Measurements from ENCODE around the gene CFAP61. TPM values are rescaled to one million over a fixed set of nuclear protein-coding genes. Genes with fewer than 3 reads are reported as not detected.

The CFAP61 gene
- total RNA-seq, 1 experiment from 2014 or later: 0.61 TPM

DNA sequence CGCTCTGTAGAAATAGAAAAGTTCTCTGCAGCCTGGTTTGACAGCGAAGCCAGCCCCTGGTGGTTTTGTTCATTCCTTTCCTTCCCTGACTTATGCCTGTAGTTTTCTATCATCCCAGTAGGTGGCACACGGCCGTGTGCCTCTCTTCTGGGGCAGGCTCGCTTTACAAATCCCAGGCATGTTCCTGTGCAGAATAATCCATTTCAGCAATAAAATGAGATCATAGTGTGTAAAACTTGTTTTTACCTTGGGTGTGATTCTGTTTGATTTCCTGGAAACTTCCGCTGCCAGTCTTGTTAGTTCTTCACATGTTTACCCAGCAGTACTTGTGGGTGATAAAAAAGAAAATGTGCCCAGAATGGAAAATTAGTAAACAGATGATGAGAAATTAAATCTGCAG lies 308.1 kb downstream of the CFAP61 start:
- DNase-seq (ENCODE audit: low spot score) (peak; percentile 45), ATAC-seq (peak; percentile 41)
- Mint-ChIP-seq H3K27ac (no peak overlapping the region), H3K36me3 (no peaks in the 10 kb centered on the region), H3K9me3 (no peaks in the 10 kb centered on the region), H3K4me3 (no peak overlapping the region), H3K27me3 (ENCODE audit: low read depth) (peaks cover 61% of the 10 kb centered on the region), H3K4me1 (peaks cover 21% of the 10 kb centered on the region)
- TF ChIP-seq, protein P1, sequence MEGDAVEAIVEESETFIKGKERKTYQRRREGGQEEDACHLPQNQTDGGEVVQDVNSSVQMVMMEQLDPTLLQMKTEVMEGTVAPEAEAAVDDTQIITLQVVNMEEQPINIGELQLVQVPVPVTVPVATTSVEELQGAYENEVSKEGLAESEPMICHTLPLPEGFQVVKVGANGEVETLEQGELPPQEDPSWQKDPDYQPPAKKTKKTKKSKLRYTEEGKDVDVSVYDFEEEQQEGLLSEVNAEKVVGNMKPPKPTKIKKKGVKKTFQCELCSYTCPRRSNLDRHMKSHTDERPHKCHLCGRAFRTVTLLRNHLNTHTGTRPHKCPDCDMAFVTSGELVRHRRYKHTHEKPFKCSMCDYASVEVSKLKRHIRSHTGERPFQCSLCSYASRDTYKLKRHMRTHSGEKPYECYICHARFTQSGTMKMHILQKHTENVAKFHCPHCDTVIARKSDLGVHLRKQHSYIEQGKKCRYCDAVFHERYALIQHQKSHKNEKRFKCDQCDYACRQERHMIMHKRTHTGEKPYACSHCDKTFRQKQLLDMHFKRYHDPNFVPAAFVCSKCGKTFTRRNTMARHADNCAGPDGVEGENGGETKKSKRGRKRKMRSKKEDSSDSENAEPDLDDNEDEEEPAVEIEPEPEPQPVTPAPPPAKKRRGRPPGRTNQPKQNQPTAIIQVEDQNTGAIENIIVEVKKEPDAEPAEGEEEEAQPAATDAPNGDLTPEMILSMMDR (IDR thresholded peaks at IDR 0.05): peak; percentile 66
- TF ChIP-seq, protein P2, sequence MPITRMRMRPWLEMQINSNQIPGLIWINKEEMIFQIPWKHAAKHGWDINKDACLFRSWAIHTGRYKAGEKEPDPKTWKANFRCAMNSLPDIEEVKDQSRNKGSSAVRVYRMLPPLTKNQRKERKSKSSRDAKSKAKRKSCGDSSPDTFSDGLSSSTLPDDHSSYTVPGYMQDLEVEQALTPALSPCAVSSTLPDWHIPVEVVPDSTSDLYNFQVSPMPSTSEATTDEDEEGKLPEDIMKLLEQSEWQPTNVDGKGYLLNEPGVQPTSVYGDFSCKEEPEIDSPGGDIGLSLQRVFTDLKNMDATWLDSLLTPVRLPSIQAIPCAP (CRISPR knock-in tag; IDR thresholded peaks at IDR 0.05): no peak
- ChIA-PET CTCF (interaction anchor here (0.6 to 1.9 kb wide), 2 partner anchors 13 to 233 kb away, joined by 3 to 7 read pairs; no protein-coding TSS in a partner anchor), POLR2A (no interaction called here)

DNA sequence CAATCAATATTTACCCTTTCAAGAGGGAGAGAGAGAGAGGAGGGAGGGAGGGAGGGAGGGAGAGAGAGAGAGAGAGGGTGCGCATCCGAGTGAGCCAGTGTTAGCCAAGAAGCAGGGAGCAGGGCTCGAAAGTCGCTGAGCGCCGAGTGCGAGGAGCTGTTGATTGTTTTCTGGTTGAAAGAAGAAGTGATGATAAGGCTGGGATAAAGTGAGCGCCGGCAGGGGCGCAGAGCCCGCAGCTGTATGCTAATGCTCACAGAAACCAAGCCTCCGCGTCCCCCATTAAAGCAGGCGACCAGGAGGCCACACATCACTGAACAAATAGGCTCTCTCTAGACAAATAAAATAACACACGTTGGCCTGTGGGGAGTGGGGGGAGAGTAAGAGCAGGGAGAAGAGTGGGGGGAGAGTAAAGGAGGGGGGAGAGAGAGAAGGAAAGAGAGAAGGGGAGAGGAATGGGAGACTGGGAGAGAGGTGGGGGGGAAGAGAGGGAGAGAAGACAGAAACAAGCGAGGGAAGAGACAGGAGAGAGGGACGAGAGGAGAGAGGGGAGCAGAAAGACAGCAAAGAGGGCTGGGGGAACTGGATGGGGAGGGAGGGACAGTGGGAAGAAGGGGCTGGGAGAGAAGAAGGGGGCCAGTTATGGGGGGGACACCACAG lies 310.6 kb downstream of the CFAP61 start:
- Mint-ChIP-seq H3K36me3 (no peaks in the 10 kb centered on the region), H3K4me1 (peaks cover 31% of the 10 kb centered on the region), H3K4me3 (peak overlapping the region; percentile 76), H3K27ac (no peak overlapping the region; the same call in 1 of the 2 replicates), H3K9me3 (no peaks in the 10 kb centered on the region), H3K27me3 (ENCODE audit: low read depth) (peaks cover 83% of the 10 kb centered on the region)
- peak; percentile 65 for DNase-seq (ENCODE audit: low spot score)
- POLR2A ChIA-PET: interaction anchor here (0.6 kb wide), 1 partner anchor 27 kb away, joined by 3 read pairs; no protein-coding TSS in a partner anchor
- ATAC-seq: peak; percentile 4
- CTCF ChIA-PET: interaction anchor here (0.6 to 1.2 kb wide), 5 partner anchors 9 to 231 kb away, joined by 3 to 11 read pairs (median 4); no protein-coding TSS in a partner anchor
- TF ChIP-seq, protein P3, sequence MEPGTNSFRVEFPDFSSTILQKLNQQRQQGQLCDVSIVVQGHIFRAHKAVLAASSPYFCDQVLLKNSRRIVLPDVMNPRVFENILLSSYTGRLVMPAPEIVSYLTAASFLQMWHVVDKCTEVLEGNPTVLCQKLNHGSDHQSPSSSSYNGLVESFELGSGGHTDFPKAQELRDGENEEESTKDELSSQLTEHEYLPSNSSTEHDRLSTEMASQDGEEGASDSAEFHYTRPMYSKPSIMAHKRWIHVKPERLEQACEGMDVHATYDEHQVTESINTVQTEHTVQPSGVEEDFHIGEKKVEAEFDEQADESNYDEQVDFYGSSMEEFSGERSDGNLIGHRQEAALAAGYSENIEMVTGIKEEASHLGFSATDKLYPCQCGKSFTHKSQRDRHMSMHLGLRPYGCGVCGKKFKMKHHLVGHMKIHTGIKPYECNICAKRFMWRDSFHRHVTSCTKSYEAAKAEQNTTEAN (CRISPR knock-in tag; IDR thresholded peaks at IDR 0.05): no peak
- TF ChIP-seq KAT7 (CRISPR knock-in tag; IDR thresholded peaks at IDR 0.05; ENCODE audit: borderline replicate concordance): no peak

DNA sequence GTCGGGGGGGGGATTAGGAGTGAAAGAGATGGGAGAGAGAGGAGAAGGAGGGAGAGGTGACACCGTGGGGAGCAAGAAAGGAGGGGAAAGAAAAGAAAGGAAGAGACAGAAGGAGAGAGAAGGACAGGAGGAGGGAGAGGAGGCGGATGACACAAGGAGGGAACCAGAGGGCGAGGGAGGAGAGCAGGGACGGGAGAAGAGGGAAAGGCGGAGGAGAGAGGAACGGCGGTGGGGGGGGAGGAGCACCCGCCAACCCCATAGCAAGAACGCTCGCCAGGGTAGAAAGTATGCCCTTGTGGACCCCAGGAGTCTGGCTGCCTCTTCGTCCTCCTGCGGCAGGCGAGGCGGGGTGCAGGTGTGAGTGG lies 311.1 kb downstream of the CFAP61 start:
- peak; percentile 28 for ATAC-seq
- CTCF ChIA-PET: interaction anchor here (1.2 kb wide), 1 partner anchor 230 kb away, joined by 11 read pairs; no protein-coding TSS in a partner anchor
- peak; percentile 60; the same call in 1 of the 2 replicates for TF ChIP-seq NFE2L1 (CRISPR knock-in tag; IDR thresholded peaks at IDR 0.05)
- TF ChIP-seq, protein P4, sequence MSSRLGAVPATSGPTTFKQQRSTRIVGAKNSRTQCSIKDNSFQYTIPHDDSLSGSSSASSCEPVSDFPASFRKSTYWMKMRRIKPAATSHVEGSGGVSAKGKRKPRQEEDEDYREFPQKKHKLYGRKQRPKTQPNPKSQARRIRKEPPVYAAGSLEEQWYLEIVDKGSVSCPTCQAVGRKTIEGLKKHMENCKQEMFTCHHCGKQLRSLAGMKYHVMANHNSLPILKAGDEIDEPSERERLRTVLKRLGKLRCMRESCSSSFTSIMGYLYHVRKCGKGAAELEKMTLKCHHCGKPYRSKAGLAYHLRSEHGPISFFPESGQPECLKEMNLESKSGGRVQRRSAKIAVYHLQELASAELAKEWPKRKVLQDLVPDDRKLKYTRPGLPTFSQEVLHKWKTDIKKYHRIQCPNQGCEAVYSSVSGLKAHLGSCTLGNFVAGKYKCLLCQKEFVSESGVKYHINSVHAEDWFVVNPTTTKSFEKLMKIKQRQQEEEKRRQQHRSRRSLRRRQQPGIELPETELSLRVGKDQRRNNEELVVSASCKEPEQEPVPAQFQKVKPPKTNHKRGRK (CRISPR knock-in tag; IDR thresholded peaks at IDR 0.05; ENCODE audit: borderline replicate concordance): peak; percentile 74; the same call in 1 of the 2 replicates
- TF ChIP-seq, protein P5, sequence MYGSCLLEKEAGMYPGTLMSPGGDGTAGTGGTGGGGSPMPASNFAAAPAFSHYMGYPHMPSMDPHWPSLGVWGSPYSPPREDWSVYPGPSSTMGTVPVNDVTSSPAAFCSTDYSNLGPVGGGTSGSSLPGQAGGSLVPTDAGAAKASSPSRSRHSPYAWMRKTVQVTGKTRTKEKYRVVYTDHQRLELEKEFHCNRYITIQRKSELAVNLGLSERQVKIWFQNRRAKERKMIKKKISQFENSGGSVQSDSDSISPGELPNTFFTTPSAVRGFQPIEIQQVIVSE (CRISPR knock-in tag; IDR thresholded peaks at IDR 0.05; ENCODE audit: borderline replicate concordance): no peak
- TF ChIP-seq, protein P6, sequence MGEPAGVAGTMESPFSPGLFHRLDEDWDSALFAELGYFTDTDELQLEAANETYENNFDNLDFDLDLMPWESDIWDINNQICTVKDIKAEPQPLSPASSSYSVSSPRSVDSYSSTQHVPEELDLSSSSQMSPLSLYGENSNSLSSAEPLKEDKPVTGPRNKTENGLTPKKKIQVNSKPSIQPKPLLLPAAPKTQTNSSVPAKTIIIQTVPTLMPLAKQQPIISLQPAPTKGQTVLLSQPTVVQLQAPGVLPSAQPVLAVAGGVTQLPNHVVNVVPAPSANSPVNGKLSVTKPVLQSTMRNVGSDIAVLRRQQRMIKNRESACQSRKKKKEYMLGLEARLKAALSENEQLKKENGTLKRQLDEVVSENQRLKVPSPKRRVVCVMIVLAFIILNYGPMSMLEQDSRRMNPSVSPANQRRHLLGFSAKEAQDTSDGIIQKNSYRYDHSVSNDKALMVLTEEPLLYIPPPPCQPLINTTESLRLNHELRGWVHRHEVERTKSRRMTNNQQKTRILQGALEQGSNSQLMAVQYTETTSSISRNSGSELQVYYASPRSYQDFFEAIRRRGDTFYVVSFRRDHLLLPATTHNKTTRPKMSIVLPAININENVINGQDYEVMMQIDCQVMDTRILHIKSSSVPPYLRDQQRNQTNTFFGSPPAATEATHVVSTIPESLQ (CRISPR knock-in tag; IDR thresholded peaks at IDR 0.05): no peak
- TF ChIP-seq FOXP1 (CRISPR knock-in tag; IDR thresholded peaks at IDR 0.05; ENCODE audit: borderline replicate concordance): 0 out of 2 replicates have a peak, but pooled peaks have one; percentile 29
- TF ChIP-seq, protein P7, sequence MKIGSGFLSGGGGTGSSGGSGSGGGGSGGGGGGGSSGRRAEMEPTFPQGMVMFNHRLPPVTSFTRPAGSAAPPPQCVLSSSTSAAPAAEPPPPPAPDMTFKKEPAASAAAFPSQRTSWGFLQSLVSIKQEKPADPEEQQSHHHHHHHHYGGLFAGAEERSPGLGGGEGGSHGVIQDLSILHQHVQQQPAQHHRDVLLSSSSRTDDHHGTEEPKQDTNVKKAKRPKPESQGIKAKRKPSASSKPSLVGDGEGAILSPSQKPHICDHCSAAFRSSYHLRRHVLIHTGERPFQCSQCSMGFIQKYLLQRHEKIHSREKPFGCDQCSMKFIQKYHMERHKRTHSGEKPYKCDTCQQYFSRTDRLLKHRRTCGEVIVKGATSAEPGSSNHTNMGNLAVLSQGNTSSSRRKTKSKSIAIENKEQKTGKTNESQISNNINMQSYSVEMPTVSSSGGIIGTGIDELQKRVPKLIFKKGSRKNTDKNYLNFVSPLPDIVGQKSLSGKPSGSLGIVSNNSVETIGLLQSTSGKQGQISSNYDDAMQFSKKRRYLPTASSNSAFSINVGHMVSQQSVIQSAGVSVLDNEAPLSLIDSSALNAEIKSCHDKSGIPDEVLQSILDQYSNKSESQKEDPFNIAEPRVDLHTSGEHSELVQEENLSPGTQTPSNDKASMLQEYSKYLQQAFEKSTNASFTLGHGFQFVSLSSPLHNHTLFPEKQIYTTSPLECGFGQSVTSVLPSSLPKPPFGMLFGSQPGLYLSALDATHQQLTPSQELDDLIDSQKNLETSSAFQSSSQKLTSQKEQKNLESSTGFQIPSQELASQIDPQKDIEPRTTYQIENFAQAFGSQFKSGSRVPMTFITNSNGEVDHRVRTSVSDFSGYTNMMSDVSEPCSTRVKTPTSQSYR (CRISPR knock-in tag; IDR thresholded peaks at IDR 0.05): peak; percentile 50; the same call in 1 of the 2 replicates
- Mint-ChIP-seq H3K9me3 (no peaks in the 10 kb centered on the region), H3K36me3 (no peaks in the 10 kb centered on the region), H3K4me1 (peaks cover 31% of the 10 kb centered on the region), H3K4me3 (peak overlapping the region; percentile 76), H3K27me3 (ENCODE audit: low read depth) (peaks cover 83% of the 10 kb centered on the region), H3K27ac (no peak overlapping the region)
- POLR2A ChIA-PET: no interaction called here
- DNase-seq (ENCODE audit: low spot score): no peak
